GM23338 (cell line): ENCODE measurements around the gene TSPAN5. TPM values are rescaled to one million over a fixed set of nuclear protein-coding genes. Genes with fewer than 3 reads are reported as not detected.
A peak's percentile ranks its signal among the peaks of the same experiment; 100 is the strongest.

Source experiments
- ATAC-seq: fragments of 200-7000 bp; cut with Tn5 transposase; 3 replicates; pipeline ENCODE4 v1.9.1; 2020
- DNase-seq: peaks from one replicate; pipeline ENCODE4 v3.0.0-alpha.2; 2015; ENCODE audit warnings: low spot score
- H2AFZ ChIP-seq: fragments of 200-600 bp; sonication (generic); 2 replicates; pipeline ENCODE4 v1.8.0; 2016; ENCODE audit warnings: antibody characterized with exemption, mild to moderate bottlenecking, moderate library complexity
- H3F3A ChIP-seq: fragments of 200-600 bp; sonication (generic); replicated peaks from 2 replicates; pipeline ENCODE4 v1.8.0; 2017; ENCODE audit warnings: antibody characterized with exemption, mixed run types, low read depth
- H3K27ac ChIP-seq: fragments of 200-600 bp; sonication (generic); 2 replicates; pipeline ENCODE4 v1.6.1; 2016; ENCODE audit warnings: low read depth
- H3K27me3 ChIP-seq: fragments of 200-600 bp; sonication (generic); 2 replicates; pipeline ENCODE4 v1.8.0; 2016; ENCODE audit warnings: mild to moderate bottlenecking, mixed run types, moderate library complexity; ENCODE audit not compliant: insufficient read depth
- H3K36me3 ChIP-seq: fragments of 200-600 bp; sonication (generic); 2 replicates; pipeline ENCODE4 v1.8.0; 2016; ENCODE audit warnings: mild to moderate bottlenecking; ENCODE audit not compliant: insufficient read depth
- H3K4me1 ChIP-seq: fragments of 200-600 bp; sonication (generic); 2 replicates; pipeline ENCODE4 v1.8.0; 2016; ENCODE audit warnings: mild to moderate bottlenecking, moderate library complexity; ENCODE audit not compliant: insufficient read depth
- H3K4me2 ChIP-seq: fragments of 200-600 bp; sonication (generic); 2 replicates; pipeline ENCODE4 v1.7.1; 2017; ENCODE audit warnings: mixed run types
- H3K4me3 ChIP-seq: fragments of 200-600 bp; sonication (generic); 2 replicates; pipeline ENCODE4 v1.6.1; 2016; ENCODE audit warnings: mixed run types
- H3K79me2 ChIP-seq: fragments of 200-600 bp; sonication (generic); replicated peaks from 2 replicates; pipeline ENCODE4 v1.8.0; 2017; ENCODE audit warnings: mild to moderate bottlenecking; ENCODE audit not compliant: insufficient read depth
- H3K9me2 ChIP-seq: fragments of 200-600 bp; sonication (generic); 2 replicates; pipeline ENCODE4 v1.8.0; 2017; ENCODE audit not compliant: insufficient read depth
- H4K20me1 ChIP-seq: fragments of 200-600 bp; sonication (generic); replicated peaks from 2 replicates; pipeline ENCODE4 v1.8.0; 2017; ENCODE audit warnings: mild to moderate bottlenecking; ENCODE audit not compliant: insufficient read depth
- H3K27ac Mint-ChIP-seq: 2 replicates; pipeline ENCODE4 v1.8.0; 2020; ENCODE audit warnings: inconsistent platforms, mild to moderate bottlenecking, moderate library complexity, mixed read lengths
- H3K27me3 Mint-ChIP-seq: 3 replicates; pipeline ENCODE4 v1.8.0; 2022; ENCODE audit warnings: low read depth, mild to moderate bottlenecking, moderate library complexity, mixed read lengths, inconsistent platforms; ENCODE audit not compliant: insufficient read depth, poor library complexity
- H3K36me3 Mint-ChIP-seq: 3 replicates; pipeline ENCODE4 v1.8.0; 2021; ENCODE audit warnings: low read depth, mild to moderate bottlenecking, inconsistent platforms, moderate library complexity, mixed read lengths
- H3K4me1 Mint-ChIP-seq: 3 replicates; pipeline ENCODE4 v1.8.0; 2020; ENCODE audit warnings: mild to moderate bottlenecking, inconsistent platforms, mixed read lengths
- H3K4me3 Mint-ChIP-seq: 3 replicates; pipeline ENCODE4 v1.8.0; 2021; ENCODE audit warnings: moderate library complexity, mild to moderate bottlenecking, inconsistent platforms, mixed read lengths
- H3K9me3 Mint-ChIP-seq: 3 replicates; pipeline ENCODE4 v1.8.0; 2020; ENCODE audit warnings: moderate library complexity, mild to moderate bottlenecking, inconsistent platforms, mixed read lengths
- CREB1 ChIP-seq: fragments of 250-450 bp; sonication (Bioruptor Pico); IDR thresholded peaks from 2 replicates; pipeline ENCODE4 v1.5.0; 2020; ENCODE audit warnings: low read depth, mild to moderate bottlenecking, moderate library complexity
- EZH2 ChIP-seq: fragments of 200-600 bp; sonication (generic); IDR thresholded peaks from one replicate; pipeline ENCODE4 v1.8.0; 2017; ENCODE audit warnings: antibody characterized with exemption, mild to moderate bottlenecking, low read depth; ENCODE audit not compliant: unreplicated experiment
- JUNB ChIP-seq: IDR thresholded peaks from one replicate; pipeline ENCODE4 v1.6.1; 2016; ENCODE audit warnings: antibody characterized with exemption; ENCODE audit not compliant: unreplicated experiment
- NANOG ChIP-seq: IDR thresholded peaks from 2 replicates; pipeline ENCODE4 v1.6.1; 2016; ENCODE audit warnings: antibody characterized with exemption, borderline replicate concordance
- STAT1 ChIP-seq: IDR thresholded peaks from one replicate; pipeline ENCODE4 v1.6.1; 2016; ENCODE audit warnings: antibody characterized with exemption; ENCODE audit not compliant: unreplicated experiment
- ZNF114 ChIP-seq: fragments of 250-450 bp; sonication (Bioruptor Pico); IDR thresholded peaks from 2 replicates; pipeline ENCODE4 v1.5.0; 2020; ENCODE audit warnings: mild to moderate bottlenecking, moderate library complexity
- ZNF331 ChIP-seq: fragments of 250-450 bp; sonication (Bioruptor Pico); IDR thresholded peaks from 2 replicates; pipeline ENCODE4 v1.5.0; 2020; ENCODE audit warnings: low read depth, mild to moderate bottlenecking, moderate library complexity
- polyA plus RNA-seq: library from polyadenylated mRNA; unstranded; fragments of >200 nt; fragmentation: Nextera tagmentation; extraction: Ambion mirVana; gene quantifications from 2 replicates; pipeline ENCODE4 v1.2.1, GENCODE V29; 2016
- total RNA-seq: library from RNA; depleted of rRNA; stranded (reverse); fragments of >200 nt; shearing (Covaris generic); gene quantifications from 2 replicates; pipeline ENCODE4 v1.2.3, GENCODE V29; 2014
- TF ChIP-seq, protein P1 (sequence below): IDR thresholded peaks from 2 replicates; pipeline ENCODE4 v1.6.1; 2016; ENCODE audit warnings: antibody characterized with exemption
- TF ChIP-seq, protein P2 (sequence below): fragments of 250-450 bp; sonication (Bioruptor Pico); IDR thresholded peaks from 2 replicates; pipeline ENCODE4 v1.5.0; 2020; ENCODE audit warnings: mild to moderate bottlenecking, moderate library complexity

The TSPAN5 gene
- total and polyA plus RNA-seq, 2 experiments from 2014 or later: 18.6 to 21.5 TPM

DNA sequence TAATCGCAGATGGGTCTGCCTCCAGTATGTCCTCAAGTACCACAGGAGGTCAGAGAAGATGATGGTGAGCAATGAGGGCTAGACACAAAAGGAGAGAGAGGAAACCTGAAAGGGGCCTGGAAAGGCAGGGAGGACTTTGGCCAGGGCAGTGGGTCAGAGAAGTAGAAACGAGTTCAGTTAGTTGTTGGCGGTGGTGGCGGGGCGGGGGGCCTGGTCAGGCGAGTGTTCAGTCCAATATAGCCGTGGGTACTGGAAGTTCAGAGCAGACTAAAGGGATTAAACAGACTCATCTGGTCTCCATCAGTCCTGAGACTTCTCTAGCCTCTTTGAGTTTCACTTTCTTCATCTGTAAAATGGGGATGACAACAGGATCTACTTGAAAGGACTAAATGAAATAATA lies 90.8 kb downstream of the TSPAN5 start:
- Mint-ChIP-seq H3K27ac (no peak overlapping the region), H3K4me3 (no peak overlapping the region), H3K36me3 (no peaks in the 10 kb centered on the region), H3K27me3 (peaks cover 5% of the 10 kb centered on the region), H3K4me1 (peaks cover 46% of the 10 kb centered on the region), H3K9me3 (no peaks in the 10 kb centered on the region)
- Histone ChIP-seq H3K9me2 (no peaks in the 10 kb centered on the region), H3F3A (no peaks in the 10 kb centered on the region), H3K4me2 (no peak overlapping the region), H3K27ac (no peak overlapping the region), H3K79me2 (peaks cover 15% of the 10 kb centered on the region; the same call in 1 of the 2 replicates), H3K27me3 (no peaks in the 10 kb centered on the region), H3K4me3 (no peak overlapping the region), H3K4me1 (peaks cover 27% of the 10 kb centered on the region), H2AFZ (no peak overlapping the region), H3K36me3 (no peaks in the 10 kb centered on the region), H4K20me1 (no peaks in the 10 kb centered on the region)
- ATAC-seq (no peak), DNase-seq (no peak)
- TF ChIP-seq JUNB (no peak), STAT1 (no peak), ZNF331 (CRISPR knock-in tag) (no peak), ZNF114 (CRISPR knock-in tag) (no peak), EZH2 (no peak)
- TF ChIP-seq, protein P1, sequence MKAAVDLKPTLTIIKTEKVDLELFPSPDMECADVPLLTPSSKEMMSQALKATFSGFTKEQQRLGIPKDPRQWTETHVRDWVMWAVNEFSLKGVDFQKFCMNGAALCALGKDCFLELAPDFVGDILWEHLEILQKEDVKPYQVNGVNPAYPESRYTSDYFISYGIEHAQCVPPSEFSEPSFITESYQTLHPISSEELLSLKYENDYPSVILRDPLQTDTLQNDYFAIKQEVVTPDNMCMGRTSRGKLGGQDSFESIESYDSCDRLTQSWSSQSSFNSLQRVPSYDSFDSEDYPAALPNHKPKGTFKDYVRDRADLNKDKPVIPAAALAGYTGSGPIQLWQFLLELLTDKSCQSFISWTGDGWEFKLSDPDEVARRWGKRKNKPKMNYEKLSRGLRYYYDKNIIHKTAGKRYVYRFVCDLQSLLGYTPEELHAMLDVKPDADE: no peak

DNA sequence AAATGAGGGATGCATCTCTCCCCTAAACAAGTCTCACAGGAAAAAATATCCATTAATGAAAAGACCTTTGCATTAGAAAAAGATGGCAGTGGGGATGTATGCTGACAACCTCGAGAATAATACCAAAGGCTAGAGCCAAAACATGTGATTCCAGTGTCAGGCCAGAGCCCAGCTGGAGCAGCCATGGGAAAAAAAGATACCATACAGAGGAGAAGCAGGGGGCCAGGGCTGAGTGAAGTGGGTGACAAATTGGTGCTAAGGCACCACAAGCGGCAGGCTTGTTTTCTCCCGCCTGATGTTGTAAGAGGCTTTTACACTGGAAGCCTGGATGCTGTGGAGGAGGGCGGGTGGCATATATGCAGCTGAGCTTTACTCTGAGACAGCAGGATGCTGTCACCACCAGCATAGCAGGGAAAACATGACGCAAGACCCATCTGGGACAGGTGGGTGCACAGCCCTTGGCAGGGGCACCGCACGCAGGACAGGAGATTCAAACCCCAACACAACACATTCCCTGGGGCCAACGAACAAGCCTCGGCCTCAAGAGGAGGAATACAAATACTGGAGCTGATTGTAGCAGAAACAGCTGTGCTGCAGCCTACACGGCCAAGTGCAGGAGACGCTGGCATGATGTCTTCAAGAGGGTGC lies 91.9 kb downstream of the TSPAN5 start:
- Mint-ChIP-seq H3K27me3 (peaks cover 5% of the 10 kb centered on the region), H3K36me3 (peaks cover 1% of the 10 kb centered on the region; the same call in 1 of the 3 replicates), H3K9me3 (no peaks in the 10 kb centered on the region), H3K27ac (peak overlapping the region; percentile 25; the same call in 1 of the 2 replicates), H3K4me3 (no peak overlapping the region), H3K4me1 (peaks cover 46% of the 10 kb centered on the region)
- no peak for DNase-seq
- no peaks in the 10 kb centered on the region for H3K36me3 ChIP-seq
- H2AFZ ChIP-seq: no peak overlapping the region
- H3K4me1 ChIP-seq: peaks cover 27% of the 10 kb centered on the region
- no peak overlapping the region for H3K4me3 ChIP-seq
- H3K27me3 ChIP-seq: no peaks in the 10 kb centered on the region
- H4K20me1 ChIP-seq: no peaks in the 10 kb centered on the region
- H3F3A ChIP-seq: no peaks in the 10 kb centered on the region
- ATAC-seq: peak; percentile 65
- H3K27ac ChIP-seq: peak overlapping the region; percentile 59; the same call in 1 of the 2 replicates
- no peaks in the 10 kb centered on the region for H3K9me2 ChIP-seq
- TF ChIP-seq NANOG: no peak
- TF ChIP-seq ZNF114 (CRISPR knock-in tag): no peak
- TF ChIP-seq JUNB: no peak
- no peak for TF ChIP-seq STAT1
- no peak for TF ChIP-seq CREB1 (CRISPR knock-in tag)
- TF ChIP-seq, protein P2, sequence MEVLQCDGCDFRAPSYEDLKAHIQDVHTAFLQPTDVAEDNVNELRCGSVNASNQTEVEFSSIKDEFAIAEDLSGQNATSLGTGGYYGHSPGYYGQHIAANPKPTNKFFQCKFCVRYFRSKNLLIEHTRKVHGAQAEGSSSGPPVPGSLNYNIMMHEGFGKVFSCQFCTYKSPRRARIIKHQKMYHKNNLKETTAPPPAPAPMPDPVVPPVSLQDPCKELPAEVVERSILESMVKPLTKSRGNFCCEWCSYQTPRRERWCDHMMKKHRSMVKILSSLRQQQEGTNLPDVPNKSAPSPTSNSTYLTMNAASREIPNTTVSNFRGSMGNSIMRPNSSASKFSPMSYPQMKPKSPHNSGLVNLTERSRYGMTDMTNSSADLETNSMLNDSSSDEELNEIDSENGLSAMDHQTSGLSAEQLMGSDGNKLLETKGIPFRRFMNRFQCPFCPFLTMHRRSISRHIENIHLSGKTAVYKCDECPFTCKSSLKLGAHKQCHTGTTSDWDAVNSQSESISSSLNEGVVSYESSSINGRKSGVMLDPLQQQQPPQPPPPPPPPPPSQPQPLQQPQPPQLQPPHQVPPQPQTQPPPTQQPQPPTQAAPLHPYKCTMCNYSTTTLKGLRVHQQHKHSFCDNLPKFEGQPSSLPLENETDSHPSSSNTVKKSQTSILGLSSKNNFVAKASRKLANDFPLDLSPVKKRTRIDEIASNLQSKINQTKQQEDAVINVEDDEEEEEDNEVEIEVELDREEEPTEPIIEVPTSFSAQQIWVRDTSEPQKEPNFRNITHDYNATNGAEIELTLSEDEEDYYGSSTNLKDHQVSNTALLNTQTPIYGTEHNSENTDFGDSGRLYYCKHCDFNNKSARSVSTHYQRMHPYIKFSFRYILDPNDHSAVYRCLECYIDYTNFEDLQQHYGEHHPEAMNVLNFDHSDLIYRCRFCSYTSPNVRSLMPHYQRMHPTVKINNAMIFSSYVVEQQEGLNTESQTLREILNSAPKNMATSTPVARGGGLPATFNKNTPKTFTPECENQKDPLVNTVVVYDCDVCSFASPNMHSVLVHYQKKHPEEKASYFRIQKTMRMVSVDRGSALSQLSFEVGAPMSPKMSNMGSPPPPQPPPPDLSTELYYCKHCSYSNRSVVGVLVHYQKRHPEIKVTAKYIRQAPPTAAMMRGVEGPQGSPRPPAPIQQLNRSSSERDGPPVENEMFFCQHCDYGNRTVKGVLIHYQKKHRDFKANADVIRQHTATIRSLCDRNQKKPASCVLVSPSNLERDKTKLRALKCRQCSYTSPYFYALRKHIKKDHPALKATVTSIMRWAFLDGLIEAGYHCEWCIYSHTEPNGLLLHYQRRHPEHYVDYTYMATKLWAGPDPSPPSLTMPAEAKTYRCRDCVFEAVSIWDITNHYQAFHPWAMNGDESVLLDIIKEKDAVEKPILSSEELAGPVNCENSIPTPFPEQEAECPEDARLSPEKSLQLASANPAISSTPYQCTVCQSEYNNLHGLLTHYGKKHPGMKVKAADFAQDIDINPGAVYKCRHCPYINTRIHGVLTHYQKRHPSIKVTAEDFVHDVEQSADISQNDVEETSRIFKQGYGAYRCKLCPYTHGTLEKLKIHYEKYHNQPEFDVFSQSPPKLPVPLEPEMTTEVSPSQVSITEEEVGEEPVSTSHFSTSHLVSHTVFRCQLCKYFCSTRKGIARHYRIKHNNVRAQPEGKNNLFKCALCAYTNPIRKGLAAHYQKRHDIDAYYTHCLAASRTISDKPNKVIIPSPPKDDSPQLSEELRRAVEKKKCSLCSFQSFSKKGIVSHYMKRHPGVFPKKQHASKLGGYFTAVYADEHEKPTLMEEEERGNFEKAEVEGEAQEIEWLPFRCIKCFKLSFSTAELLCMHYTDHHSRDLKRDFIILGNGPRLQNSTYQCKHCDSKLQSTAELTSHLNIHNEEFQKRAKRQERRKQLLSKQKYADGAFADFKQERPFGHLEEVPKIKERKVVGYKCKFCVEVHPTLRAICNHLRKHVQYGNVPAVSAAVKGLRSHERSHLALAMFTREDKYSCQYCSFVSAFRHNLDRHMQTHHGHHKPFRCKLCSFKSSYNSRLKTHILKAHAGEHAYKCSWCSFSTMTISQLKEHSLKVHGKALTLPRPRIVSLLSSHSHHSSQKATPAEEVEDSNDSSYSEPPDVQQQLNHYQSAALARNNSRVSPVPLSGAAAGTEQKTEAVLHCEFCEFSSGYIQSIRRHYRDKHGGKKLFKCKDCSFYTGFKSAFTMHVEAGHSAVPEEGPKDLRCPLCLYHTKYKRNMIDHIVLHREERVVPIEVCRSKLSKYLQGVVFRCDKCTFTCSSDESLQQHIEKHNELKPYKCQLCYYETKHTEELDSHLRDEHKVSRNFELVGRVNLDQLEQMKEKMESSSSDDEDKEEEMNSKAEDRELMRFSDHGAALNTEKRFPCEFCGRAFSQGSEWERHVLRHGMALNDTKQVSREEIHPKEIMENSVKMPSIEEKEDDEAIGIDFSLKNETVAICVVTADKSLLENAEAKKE (CRISPR knock-in tag): no peak
- peak overlapping the region; percentile 65 for H3K4me2 ChIP-seq
- peaks cover 15% of the 10 kb centered on the region; the same call in 1 of the 2 replicates for H3K79me2 ChIP-seq
